ENCODE results near the gene FGD6. TPM values are rescaled to one million over a fixed set of nuclear protein-coding genes. Genes with fewer than 3 reads are reported as not detected.

Gene FGD6
- total RNA-seq, 3 donors from 2014 or later = 20.5 to 52.1 (median 24.2) TPM

- ATAC-seq (no peak), DNase-seq (no peak)
- no peaks in the 10 kb centered on the region for H3K9me3 ChIP-seq
- peaks cover 7% of the 10 kb centered on the region for H3K4me1 ChIP-seq (ENCODE audit: low read depth)
- intact Hi-C loops (cut with DNase I, micrococcal nuclease) = no loop called here
- no peak for TF ChIP-seq CTCF (IDR thresholded peaks at IDR 0.05)
- no peak overlapping the region for H3K4me3 ChIP-seq
- no peaks in the 10 kb centered on the region for H3K36me3 ChIP-seq (ENCODE audit: low read depth)
These were observed 29.3 kb downstream of the FGD6 start for GRCh38 chr12:95187865-95188415.

DNA sequence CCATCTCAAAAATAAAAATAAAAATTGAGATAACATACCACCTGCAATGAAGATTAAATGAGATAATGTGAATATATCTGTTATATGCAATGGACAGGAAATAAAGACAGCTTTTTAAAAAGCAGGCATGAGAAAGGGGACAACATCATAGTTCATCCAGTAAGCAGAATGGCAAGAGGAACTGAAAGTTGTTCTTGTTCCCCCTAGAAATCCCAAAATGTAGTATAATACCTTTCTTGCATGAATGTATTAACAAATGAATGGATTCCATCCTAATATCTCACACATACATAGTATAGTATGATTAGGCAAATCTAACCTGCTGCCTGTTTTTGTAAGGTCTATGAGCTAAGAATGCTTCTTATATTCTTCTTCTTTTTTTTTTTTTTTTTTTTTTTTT is 31.4 kb downstream of the FGD6 start:
- DNase-seq (no peak), ATAC-seq (no peak)
- no peak for TF ChIP-seq CTCF (IDR thresholded peaks at IDR 0.05)
- H3K4me3 ChIP-seq = no peak overlapping the region
- no peaks in the 10 kb centered on the region for H3K36me3 ChIP-seq (ENCODE audit: low read depth)
- no peaks in the 10 kb centered on the region for H3K4me1 ChIP-seq (ENCODE audit: low read depth)
- intact Hi-C loops (cut with DNase I, micrococcal nuclease) = no loop called here
- no peaks in the 10 kb centered on the region for H3K9me3 ChIP-seq

DNA sequence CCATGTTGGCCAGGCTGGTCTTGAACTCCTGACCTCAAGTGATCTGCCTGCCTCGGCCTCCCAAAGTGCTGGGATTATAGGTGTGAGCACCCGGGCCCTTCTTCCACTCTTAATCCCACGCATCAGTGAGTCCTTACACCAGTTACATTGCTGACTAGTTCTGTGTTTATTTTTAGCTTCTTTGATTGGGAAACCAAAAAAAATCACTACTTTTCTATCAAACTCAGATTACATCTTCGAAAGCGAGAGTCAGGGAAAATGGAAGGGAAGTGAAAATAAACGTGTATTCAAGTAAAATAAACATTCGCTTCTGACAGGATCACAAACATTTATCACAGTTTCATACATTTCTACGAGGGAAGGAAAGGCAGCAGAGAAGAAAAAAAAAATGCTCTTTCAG is 32.2 kb downstream of the FGD6 start:
- no peak for TF ChIP-seq CTCF (IDR thresholded peaks at IDR 0.05)
- Histone ChIP-seq H3K9me3 (no peaks in the 10 kb centered on the region), H3K36me3 (ENCODE audit: low read depth) (no peaks in the 10 kb centered on the region), H3K4me3 (no peak overlapping the region), H3K4me1 (ENCODE audit: low read depth) (no peaks in the 10 kb centered on the region)
- DNase-seq (no peak), ATAC-seq (no peak)
- intact Hi-C loops (cut with DNase I, micrococcal nuclease) = no loop called here

DNA sequence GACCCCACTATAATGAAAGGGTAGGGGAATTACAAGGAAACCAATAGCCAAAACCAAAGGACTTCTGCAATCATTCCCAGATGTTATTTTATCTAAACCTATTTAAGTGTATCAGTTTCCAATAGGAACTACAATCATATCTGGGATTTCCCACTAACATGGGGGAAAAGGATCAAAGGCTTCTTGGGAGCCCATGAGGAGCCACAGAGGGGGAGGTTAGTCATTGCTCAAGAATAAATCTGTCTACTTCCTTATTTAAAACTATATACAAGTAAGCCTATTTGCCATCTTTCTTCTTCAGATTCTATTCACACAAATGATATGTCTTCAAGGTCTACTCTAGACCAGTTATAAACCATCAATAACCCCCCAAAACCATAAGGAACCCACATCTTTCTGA is 33.1 kb downstream of the FGD6 start:
- Histone ChIP-seq H3K9me3 (no peaks in the 10 kb centered on the region), H3K36me3 (ENCODE audit: low read depth) (no peaks in the 10 kb centered on the region), H3K4me1 (ENCODE audit: low read depth) (no peaks in the 10 kb centered on the region), H3K4me3 (no peak overlapping the region)
- no peak for ATAC-seq
- intact Hi-C loops (cut with DNase I, micrococcal nuclease) = no loop called here
- no peak for DNase-seq
- no peak for TF ChIP-seq CTCF (IDR thresholded peaks at IDR 0.05)

DNA sequence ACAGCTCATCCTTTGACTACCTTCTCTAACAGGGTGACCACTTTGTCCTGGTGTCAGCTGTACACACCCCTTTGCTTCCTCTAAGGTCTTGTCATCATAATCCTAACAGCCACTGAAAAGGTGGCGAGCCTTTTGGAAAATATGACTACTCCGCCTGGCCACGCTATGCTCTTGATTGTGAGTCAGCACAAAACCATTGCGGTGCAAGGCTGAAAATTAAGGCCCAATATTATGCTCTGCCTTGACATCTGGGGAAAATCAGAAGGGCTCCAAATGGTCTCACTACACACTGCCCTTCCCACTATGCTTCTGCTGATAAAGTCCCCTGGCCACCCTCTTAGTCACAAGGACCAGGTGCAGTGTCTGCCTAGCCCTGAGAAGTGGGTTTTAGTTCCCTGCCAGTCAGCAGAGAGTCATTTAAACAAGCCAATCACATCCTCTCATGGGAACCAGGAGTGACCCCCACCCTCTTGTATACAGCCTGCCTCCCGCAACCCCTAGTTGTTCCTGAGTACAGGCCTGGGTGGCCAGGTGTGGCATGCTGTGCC is 34.3 kb downstream of the FGD6 start:
- ATAC-seq = no peak

More for the DNA sequence above, 34.3 kb downstream of the FGD6 start:
- Histone ChIP-seq H3K9me3 (no peaks in the 10 kb centered on the region), H3K36me3 (ENCODE audit: low read depth) (no peaks in the 10 kb centered on the region), H3K4me3 (no peak overlapping the region), H3K4me1 (ENCODE audit: low read depth) (no peaks in the 10 kb centered on the region)
- DNase-seq = no peak
- no peak for TF ChIP-seq CTCF (IDR thresholded peaks at IDR 0.05)
- intact Hi-C loops (cut with DNase I, micrococcal nuclease) = no loop called here

Data from mucosa of descending colon (tissue), 3 donors.